SK-N-SH treated with all-trans-retinoic acid at 6 μM for 48 hours (cell line): ENCODE results near the gene STXBP3.

ENCODE experiments used
- CSDC2 ChIP-seq: fragments of 250-450 bp; sonication (Bioruptor Pico); IDR thresholded peaks from 2 replicates; pipeline ENCODE4 v1.5.0; 2020; ENCODE audit warnings: mild to moderate bottlenecking, moderate library complexity
- ZFP3 ChIP-seq: fragments of 250-450 bp; sonication (Bioruptor Pico); IDR thresholded peaks from 2 replicates; pipeline ENCODE4 v1.5.0; 2020; ENCODE audit warnings: mild to moderate bottlenecking, moderate library complexity
- TF ChIP-seq, protein P1 (sequence below): fragments of 250-450 bp; sonication (Bioruptor Pico); IDR thresholded peaks from 2 replicates; pipeline ENCODE4 v1.8.0; 2020; ENCODE audit warnings: mild to moderate bottlenecking, moderate library complexity, borderline replicate concordance

DNA sequence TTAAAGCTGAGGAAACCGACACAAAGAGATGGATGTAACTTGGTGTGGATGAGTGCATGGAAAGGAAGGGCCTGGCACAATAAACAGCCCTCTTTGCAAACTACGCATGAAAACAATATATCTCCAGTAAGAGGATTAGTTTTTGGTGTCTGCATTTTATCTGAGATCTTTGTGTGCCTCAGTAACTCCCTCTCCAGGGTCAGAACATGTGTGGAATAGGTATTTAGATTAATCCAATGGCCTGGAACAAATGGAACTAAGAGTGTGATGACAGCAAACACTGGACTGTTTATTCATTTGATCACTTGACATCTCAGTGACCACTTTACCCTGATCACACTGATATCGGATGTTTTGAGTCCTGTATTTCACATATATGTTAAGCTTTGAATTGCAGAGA lies 65.1 kb downstream of the STXBP3 start:
- TF ChIP-seq ZFP3 (CRISPR knock-in tag) (no peak), CSDC2 (no peak)
- TF ChIP-seq, protein P1, sequence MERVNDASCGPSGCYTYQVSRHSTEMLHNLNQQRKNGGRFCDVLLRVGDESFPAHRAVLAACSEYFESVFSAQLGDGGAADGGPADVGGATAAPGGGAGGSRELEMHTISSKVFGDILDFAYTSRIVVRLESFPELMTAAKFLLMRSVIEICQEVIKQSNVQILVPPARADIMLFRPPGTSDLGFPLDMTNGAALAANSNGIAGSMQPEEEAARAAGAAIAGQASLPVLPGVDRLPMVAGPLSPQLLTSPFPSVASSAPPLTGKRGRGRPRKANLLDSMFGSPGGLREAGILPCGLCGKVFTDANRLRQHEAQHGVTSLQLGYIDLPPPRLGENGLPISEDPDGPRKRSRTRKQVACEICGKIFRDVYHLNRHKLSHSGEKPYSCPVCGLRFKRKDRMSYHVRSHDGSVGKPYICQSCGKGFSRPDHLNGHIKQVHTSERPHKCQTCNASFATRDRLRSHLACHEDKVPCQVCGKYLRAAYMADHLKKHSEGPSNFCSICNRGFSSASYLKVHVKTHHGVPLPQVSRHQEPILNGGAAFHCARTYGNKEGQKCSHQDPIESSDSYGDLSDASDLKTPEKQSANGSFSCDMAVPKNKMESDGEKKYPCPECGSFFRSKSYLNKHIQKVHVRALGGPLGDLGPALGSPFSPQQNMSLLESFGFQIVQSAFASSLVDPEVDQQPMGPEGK (CRISPR knock-in tag): no peak
